G401 (cell line): ENCODE measurements around the gene PHF12. TPM values are rescaled to one million over a fixed set of nuclear protein-coding genes. Genes with fewer than 3 reads are reported as not detected.
"Not testable (repeated sequence)": the region's sequence is repeated elsewhere in the genome, so short reads cannot be mapped to it uniquely, and the experiment has no call there.

ENCODE experiments used
- DNase-seq: peaks from one replicate; pipeline ENCODE4 v3.0.0-alpha.2; 2015; ENCODE audit warnings: low spot score
- in situ Hi-C: cut with HindIII; loops from 2 replicates; pipeline ENCODE4 v1.10.0; 2016; ENCODE audit warnings: low sequenced_read_pairs, mixed read lengths
- total RNA-seq: library from RNA; depleted of rRNA; stranded (reverse); fragments of >200 nt; shearing (Covaris generic); gene quantifications from 2 replicates; pipeline ENCODE4 v1.2.3, GENCODE V29; 2014

PHF12 gene
- total RNA-seq, 1 experiment from 2014 or later, result 48.5 TPM

DNA sequence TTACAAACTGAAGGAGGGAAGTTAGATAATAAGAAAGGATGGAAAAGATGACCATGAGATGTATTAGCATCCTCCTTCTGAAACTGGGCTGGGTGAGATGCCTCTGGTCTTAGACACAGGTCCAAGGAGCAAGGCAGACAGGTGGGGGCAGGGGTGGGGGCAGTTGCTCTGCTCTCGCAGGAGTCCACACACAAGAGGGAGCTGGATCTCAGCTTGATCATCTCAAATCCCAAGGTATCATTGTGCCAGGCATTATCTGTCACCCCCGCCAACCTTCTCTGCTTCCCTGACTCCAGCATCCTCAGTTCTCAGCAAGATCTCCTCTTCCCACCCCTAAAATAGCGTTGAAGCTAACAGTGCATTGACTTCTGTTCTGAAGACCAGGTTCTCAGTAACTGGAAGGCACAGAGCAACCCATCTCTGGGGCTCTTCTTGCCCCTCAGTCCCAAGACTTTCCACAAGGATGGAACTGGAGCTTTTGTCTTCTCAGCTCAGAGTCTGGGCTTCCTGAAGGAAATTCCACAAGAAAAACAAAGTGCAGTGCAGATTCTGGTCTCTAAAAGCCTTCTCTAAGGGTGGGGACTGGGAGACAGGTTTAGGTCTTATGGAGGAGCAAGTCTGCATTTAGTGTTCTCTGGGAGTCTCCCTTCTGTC is 55.4 kb downstream of the PHF12 start:
- in situ Hi-C loops, result no loop called here
- DNase-seq, result peak; percentile 13

DNA sequence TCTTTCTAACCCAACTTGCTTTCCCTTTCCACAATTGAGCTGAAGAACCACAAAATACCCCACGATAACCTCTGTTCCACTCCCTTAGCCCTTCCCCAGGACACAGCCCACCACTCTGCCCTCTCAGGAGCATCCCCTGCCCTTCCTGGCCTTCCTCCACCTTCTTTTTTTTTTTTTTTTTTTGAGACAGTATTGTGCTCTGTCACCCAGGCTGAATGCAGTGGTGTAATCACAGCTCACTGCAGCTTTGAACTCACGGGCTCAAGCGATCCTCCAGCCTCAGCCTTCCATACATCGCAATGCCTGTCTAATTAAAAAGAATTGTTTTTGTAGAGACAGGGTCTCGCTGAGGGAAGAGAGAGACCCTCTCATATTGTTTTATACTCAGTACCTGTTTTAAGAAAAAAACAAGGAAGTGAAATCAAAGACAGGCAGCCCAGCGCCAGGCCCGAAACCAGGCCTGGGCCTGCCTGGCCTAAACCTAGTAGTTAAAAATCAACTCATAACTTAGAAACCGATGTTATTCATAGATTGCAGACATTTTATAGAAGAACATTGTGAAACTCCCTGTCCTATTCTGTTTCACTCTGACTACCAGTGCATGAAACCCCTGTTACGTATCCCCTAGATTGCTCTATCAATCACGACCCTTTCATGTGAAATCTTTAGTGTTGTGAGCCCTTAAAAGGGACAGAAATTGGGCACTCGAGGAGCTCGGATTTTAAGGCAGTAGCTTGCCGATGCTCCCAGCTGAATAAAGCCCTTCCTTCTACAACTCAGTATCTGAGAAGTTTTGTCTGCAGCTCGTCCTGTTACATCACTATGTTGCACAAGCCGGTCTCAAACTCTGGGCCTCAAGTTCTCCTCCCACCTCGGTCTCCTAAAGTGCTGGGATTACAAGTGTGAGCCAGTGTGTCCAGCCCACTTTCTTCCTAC is 57.8 kb downstream of the PHF12 start:
- DNase-seq, in situ Hi-C loops: not testable (repeated sequence)

DNA sequence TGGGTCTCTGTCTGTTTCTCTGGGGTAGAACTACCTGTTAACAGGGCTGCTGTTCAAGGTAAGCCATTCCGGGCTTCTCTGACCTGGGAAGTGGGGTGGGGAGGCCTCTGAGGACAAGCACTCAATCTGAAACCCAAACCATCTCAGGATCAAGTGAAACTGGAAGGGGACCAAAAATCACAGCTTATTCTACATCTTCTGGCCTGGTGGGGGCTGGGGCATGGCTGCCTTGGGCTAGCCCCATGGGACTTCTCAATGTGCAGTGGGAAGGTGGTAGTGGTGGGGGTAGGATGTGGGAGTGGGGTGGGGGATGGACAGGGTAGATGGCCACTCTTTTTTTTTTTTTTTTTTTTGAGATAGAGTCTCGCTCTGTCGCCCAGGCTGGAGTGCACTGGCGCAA is 59.3 kb downstream of the PHF12 start:
- in situ Hi-C loops, result no loop called here
- no peak for DNase-seq

DNA sequence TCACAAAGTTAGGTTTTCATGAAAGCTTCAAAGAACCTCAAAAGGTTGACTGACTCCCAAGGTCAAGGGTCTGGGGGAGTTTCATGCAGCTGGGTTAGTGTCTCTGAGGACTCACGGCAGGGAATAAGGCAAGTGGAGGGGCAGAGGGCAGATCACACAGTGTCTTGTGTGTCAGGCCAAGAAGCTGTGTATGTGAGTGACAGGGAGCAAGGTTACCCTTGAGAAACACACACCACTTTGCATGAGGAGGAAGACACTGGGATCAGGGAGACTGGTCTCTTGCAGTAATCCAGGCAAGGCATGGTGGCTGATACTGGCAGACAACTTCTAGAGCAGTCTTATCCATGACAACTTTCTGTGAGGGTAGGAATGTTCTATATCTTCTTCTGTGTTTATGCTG is 60.1 kb downstream of the PHF12 start:
- no peak for DNase-seq
- in situ Hi-C loops, result no loop called here

DNA sequence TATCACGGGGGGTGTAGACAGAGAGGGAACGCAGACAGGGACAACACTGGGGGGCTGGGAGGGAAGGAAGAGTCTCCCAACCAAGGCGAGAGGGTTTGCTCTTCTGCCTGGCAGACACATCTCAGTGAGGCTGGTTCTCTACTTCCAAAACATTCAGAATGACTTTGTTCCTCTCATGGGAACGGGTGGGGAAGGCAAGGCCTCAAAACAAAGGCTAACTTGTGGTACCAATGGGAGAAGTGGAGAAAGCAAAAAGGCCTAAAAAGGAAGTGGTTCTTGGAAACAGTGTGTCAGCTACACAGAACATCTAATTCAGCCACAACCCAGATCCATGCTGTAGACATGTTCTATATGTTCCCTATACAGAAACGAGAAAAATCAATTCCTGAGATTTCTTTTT is 61.3 kb downstream of the PHF12 start:
- in situ Hi-C loops, result no loop called here
- no peak for DNase-seq

GRCh38 chr17:28888832-28889231 is 62.5 kb downstream of the PHF12 start:
- DNase-seq, result no peak
- in situ Hi-C loops, result no loop called here

GRCh38 chr17:28887871-28888471 is 63.3 kb downstream of the PHF12 start:
- in situ Hi-C loops, result no loop called here
- no peak for DNase-seq

GRCh38 chr17:28885951-28886350 is 65.4 kb downstream of the PHF12 start:
- in situ Hi-C loops, result no loop called here
- no peak for DNase-seq

DNA sequence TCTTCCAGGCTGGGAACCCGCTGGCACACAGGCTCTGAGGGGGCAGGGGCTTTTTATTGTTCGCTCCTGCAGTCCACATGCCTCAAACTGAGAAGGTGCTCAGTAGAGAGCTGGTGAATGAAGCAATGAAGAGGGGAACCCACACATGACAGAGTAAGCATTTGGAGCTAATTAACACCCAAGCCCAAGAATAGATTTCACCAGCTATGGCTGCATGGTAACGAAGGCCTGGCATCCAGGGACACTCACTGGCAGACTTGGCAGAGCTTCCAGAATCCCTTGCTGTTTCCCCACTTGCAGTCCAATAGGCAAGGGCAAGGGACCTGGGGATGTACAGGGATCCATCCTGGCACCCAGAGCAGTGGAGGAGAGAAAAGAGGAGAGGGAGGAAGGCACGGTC is 66.0 kb downstream of the PHF12 start:
- DNase-seq, result no peak
- in situ Hi-C loops, result no loop called here

DNA sequence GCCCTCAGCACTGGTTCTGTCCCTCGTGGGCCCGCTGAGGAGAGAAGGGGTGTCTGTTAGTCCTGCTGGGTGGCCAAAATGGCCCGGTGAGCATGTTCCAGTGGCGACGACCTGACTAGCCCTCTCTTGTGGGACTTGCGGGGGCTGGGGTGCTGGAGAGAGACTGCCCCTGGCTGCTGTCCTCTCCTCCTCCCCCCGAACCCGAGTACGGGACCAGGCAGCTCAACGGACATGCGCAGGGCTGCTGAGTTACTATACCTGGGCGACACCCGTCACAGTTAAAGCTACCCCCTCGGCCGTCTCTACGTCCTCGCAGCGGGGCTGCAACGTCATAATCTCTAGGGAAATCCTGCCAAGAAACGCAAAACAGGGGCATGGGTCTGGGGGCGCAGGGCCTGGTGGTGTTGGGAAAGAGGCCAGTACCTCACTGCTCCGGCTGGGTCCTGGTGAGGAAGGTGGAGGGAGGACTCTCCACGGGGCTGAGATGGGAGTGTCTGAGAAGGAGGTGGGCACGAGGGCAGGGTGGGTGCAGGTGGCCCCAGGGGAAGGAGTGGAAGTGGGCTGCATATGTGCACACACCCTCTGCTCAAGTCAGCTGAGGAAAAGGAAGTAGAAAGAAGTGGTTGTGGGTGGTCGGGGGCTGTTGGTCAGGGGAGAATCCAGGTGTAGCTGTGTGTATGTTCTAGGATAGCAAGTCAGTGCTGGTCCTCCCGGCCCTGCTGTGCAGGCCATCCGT is 67.2 kb downstream of the PHF12 start:
- no peak for DNase-seq

GRCh38 chr17:28882154-28882895 is 69.0 kb downstream of the PHF12 start:
- in situ Hi-C loops, result no loop called here
- DNase-seq, result no peak

More for the DNA sequence above, 67.2 kb downstream of the PHF12 start:
- in situ Hi-C loops, result no loop called here

- in situ Hi-C loops, result no loop called here
These were observed 69.7 kb downstream of the PHF12 start for GRCh38 chr17:28881533-28882056.

DNA sequence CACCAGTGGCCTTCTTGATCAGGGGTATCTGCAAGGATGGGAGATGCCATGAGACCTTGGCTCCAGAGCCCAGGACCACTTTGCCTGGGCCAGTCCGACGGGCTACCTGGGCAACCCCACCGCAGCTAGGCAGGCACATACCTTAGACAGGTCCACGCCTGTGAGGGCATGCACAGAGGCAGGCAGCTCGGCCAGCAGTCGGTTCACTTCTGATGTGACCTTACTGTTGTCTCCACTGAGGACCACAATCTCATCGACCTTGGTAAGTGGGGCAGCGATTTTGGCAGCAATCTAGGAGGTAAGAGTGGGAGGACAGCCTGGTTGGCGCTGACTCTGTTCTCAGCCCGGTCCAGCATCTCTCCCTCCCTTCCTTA is 70.8 kb downstream of the PHF12 start:
- in situ Hi-C loops, result no loop called here
- DNase-seq, result no peak

More at GRCh38 chr17:28881533-28882056, 69.7 kb downstream of the PHF12 start:
- no peak for DNase-seq

DNA sequence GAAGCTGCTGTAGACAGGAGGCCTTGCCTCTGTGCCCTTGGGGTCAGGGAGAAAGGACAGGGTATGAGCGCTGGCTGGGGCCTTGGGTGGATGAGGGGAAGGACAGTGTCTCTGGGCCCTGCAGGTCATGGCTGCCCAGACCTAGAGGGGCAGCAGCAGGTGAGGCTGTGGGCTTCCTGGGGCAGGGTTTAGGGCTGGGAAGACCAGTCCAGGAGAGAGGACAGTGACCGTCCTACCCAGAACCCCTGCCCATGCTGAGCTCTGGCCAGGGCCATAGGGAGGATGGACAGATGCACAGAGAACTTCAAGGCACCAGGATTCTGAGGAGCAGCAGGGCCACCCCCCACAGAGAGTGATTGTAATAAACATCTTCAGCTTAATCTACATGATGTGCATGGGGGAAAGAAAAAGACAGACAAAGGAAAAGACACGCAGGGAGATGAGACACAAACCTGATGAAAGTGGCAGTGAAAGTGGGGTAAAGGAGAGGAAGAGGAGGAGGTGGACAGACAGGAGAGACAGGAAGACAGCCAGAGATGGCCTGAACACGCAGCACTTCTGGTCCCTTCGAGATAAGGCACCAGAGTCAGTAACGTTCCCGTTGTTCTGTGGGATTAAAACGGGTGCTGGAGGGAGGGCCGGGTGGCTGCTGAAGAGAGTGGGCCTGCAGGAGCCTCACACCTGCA is 71.3 kb downstream of the PHF12 start:
- no peak for DNase-seq

GRCh38 chr17:28878981-28879380 is 72.3 kb downstream of the PHF12 start:
- DNase-seq, result peak; percentile 21
- in situ Hi-C loops, result loop anchor here (5.0 kb wide), 1 partner anchor 117 kb away; no protein-coding TSS in a partner anchor

More for the DNA sequence above, 71.3 kb downstream of the PHF12 start:
- in situ Hi-C loops, result loop anchor here (5.0 kb wide), 1 partner anchor 118 kb away; no protein-coding TSS in a partner anchor

- no peak for DNase-seq
- in situ Hi-C loops, result loop anchor here (5.0 kb wide), 1 partner anchor 116 kb away; no protein-coding TSS in a partner anchor
These were observed 73.0 kb downstream of the PHF12 start for GRCh38 chr17:28878158-28878910.

DNA sequence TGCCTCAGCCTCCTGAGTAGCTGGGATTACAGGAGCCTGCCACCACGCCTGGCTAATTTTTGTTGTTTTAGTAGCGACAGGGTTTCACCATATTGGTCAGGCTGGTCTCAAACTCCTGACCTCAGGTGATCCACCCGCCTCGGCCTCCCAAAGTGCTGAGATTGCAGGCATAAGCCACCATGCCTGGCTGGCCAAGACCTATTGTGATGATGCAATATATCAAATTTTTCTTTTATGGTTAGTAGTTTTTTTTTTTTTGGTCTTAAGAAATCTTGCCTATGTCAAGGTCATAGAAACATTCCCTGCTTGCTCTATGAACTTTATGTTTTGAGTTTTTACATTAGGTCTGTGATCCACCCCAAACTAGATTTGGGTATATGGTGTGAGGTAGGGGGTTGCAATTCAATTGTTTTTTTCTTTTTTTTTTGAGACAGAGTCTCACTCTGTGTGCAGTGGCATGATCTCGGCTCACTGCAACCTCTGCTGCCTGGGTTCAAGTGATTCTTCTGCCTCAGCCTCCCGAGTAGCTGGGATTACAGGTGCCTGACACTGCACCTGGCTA is 74.1 kb downstream of the PHF12 start:
- in situ Hi-C loops, result loop anchor here (5.0 kb wide), 1 partner anchor 115 kb away; no protein-coding TSS in a partner anchor
- DNase-seq, result not testable (repeated sequence)
